Measurements from ENCODE around the gene CERS2.

CERS2 gene

DNA sequence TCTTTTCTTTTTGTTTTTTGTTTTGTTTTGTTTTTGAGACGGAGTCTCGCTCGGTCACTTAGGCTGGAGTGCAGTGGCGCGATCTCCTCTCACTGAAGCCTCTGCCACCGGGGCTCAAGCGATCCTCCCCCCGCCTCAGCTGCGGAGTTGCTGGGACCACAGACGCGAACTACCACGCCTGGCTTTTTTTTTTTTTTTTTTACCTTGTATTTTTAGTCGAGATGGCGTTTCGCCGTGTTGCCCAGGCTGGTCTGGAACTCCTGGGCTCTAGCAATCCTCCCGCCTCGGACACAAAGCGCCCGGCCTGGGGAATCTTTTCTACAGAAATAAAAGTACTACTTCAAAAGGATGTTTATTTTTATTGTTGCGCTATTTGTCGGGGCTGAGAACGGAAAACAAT is 49.6 kb downstream of the CERS2 start:
- in situ Hi-C loops (cut with MboI; ENCODE audit: low sequenced_read_pairs), result no loop called here

DNA sequence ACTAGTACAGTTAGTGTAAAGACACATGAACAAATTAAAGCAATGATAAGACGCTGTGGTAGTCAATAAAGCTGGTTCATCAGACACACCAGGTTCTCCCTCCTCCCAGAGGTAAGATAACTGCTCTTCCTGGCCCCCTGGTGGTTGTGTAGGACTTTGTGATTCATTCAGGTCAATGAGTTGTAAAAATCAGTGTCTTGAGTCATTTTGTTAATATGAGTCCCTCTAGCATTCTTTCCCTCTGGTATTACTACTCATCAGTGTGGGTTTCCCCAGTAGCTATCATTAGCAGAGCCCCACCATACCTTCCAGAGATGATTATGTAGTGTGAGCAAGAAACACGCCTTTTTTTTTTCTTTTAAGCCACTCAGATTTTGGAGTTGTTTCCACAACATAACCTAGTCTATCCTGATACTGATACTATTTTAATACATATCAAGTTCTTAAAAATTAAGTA is 52.1 kb downstream of the CERS2 start:
- in situ Hi-C loops (cut with MboI; ENCODE audit: low sequenced_read_pairs), result no loop called here

DNA sequence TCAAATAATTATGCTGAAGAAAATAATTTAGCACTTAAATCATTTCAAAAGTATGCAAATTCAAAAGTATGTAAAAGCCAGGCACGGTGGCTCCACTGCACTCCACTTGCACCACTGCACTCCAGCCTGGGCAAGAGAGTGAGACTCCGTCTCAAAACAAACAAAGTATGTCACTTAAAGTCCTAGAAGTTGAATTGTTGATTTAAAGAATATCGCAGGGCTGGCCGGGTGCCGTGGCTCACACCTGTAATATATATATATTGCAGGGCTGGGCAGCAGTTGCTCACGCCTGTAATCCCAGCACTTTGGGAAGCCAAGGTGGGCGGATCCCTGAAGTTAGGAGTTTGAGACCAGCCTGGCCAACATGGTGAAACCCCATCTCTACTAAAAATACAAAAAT is 57.2 kb downstream of the CERS2 start:
- in situ Hi-C loops (cut with MboI; ENCODE audit: low sequenced_read_pairs), result no loop called here
